ENCODE results near the gene ARHGDIA. TPM values are rescaled to one million over a fixed set of nuclear protein-coding genes. Genes with fewer than 3 reads are reported as not detected.
"Not testable (repeated sequence)": the region's sequence is repeated elsewhere in the genome, so short reads cannot be mapped to it uniquely, and the experiment has no call there.

Gene ARHGDIA
- 239 and 248 TPM in 2 replicates for total RNA-seq
- long read RNA-seq, result 0 reads

- DNase-seq (ENCODE audit: low spot score, unreplicated experiment), result no peak
Observed at GRCh38 chr17:81870981-81871386, at the start of gene ARHGDIA. ARHGDIA (minus strand) TSS chr17:81871337; CDS start chr17:81869930, 1,407 bp downstream.

DNA sequence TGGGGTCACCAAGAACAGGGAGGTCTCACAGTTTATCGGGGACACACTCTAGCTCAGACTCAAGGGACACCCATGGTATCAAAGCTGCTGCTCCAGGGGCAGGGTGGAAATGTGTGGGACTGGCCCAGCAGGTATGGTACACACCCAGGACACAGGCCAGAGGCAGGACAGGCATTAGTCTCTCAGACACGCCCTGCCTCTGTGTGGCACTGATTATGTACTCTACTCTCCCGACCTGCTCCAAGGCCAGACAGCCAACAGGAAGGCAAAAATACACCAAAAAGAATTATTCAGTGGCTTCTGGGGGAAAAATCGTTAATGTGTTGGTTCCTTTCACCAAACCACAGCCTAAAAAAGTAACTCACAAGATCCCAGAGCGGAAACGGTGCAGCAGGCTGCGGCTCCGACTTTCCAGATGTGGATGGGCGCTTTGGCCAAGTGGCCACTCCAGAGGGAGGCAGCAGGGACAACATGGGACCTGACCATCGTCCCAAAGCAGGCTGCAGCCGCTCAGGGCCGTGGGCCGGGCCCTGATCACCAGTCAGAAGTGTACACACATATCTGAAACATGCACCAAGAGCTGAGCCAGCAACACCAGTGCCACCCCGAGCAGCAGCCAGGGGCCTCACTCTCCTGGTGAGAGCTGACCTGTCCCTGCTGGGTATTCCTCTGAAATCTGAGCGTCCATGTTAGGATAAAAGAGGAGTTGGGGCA is 47.9 kb upstream of the ARHGDIA start:
- no peak for DNase-seq (ENCODE audit: low spot score, unreplicated experiment)
- Mint-ChIP-seq H3K4me1 (ENCODE audit: low read depth) (peaks cover 23% of the 10 kb centered on the region), H3K4me3 (ENCODE audit: low read depth) (peak overlapping the region; percentile 77), H3K36me3 (ENCODE audit: insufficient read depth) (peaks cover 10% of the 10 kb centered on the region), H3K27ac (peak overlapping the region; percentile 78), H3K9me3 (ENCODE audit: low read depth) (no peaks in the 10 kb centered on the region), H3K27me3 (no peaks in the 10 kb centered on the region)
- TF ChIP-seq, protein P1, sequence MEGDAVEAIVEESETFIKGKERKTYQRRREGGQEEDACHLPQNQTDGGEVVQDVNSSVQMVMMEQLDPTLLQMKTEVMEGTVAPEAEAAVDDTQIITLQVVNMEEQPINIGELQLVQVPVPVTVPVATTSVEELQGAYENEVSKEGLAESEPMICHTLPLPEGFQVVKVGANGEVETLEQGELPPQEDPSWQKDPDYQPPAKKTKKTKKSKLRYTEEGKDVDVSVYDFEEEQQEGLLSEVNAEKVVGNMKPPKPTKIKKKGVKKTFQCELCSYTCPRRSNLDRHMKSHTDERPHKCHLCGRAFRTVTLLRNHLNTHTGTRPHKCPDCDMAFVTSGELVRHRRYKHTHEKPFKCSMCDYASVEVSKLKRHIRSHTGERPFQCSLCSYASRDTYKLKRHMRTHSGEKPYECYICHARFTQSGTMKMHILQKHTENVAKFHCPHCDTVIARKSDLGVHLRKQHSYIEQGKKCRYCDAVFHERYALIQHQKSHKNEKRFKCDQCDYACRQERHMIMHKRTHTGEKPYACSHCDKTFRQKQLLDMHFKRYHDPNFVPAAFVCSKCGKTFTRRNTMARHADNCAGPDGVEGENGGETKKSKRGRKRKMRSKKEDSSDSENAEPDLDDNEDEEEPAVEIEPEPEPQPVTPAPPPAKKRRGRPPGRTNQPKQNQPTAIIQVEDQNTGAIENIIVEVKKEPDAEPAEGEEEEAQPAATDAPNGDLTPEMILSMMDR (IDR thresholded peaks at IDR 0.05; ENCODE audit: unreplicated experiment), result no peak

More at GRCh38 chr17:81870981-81871386, at the start of gene ARHGDIA:
- Mint-ChIP-seq H3K27ac (peak within 1 kb of the TSS; percentile 95), H3K4me3 (ENCODE audit: low read depth) (peak within 1 kb of the TSS; percentile 85), H3K36me3 (ENCODE audit: insufficient read depth) (peaks cover 3% of the 10 kb centered on the region), H3K9me3 (ENCODE audit: low read depth) (no peaks in the 10 kb centered on the region), H3K27me3 (no peaks in the 10 kb centered on the region), H3K4me1 (ENCODE audit: low read depth) (peaks cover 5% of the 10 kb centered on the region)
- TF ChIP-seq, protein P1 (IDR thresholded peaks at IDR 0.05; ENCODE audit: unreplicated experiment), result no peak

GRCh38 chr17:81918333-81918669 is 47.2 kb upstream of the ARHGDIA start:
- H3K27ac Mint-ChIP-seq, result peak overlapping the region; percentile 85
- H3K4me1 Mint-ChIP-seq (ENCODE audit: low read depth), result peaks cover 21% of the 10 kb centered on the region
- not testable (repeated sequence) for H3K27me3 Mint-ChIP-seq; DNase-seq (ENCODE audit: low spot score, unreplicated experiment); H3K9me3 Mint-ChIP-seq (ENCODE audit: low read depth)
- H3K4me3 Mint-ChIP-seq (ENCODE audit: low read depth), result peak overlapping the region; percentile 77
- peaks cover 12% of the 10 kb centered on the region for H3K36me3 Mint-ChIP-seq (ENCODE audit: insufficient read depth)

GRCh38 chr17:81917565-81918332 is 46.6 kb upstream of the ARHGDIA start, which contains the start of gene SIRT7:
SIRT7 (minus strand) TSS chr17:81918176; CDS start chr17:81918131, 45 bp downstream.
- DNase-seq (ENCODE audit: low spot score, unreplicated experiment), result peak; percentile 59
- H3K36me3 Mint-ChIP-seq (ENCODE audit: insufficient read depth), result peaks cover 18% of the 10 kb centered on the region
- H3K4me3 Mint-ChIP-seq (ENCODE audit: low read depth), result peak within 1 kb of the TSS; percentile 77
- peaks cover 17% of the 10 kb centered on the region for H3K4me1 Mint-ChIP-seq (ENCODE audit: low read depth)
- TF ChIP-seq, protein P1 (IDR thresholded peaks at IDR 0.05; ENCODE audit: unreplicated experiment), result no peak
- H3K27me3 Mint-ChIP-seq, result no peaks in the 10 kb centered on the region
- H3K27ac Mint-ChIP-seq, result peak within 1 kb of the TSS; percentile 85
- H3K9me3 Mint-ChIP-seq (ENCODE audit: low read depth), result no peaks in the 10 kb centered on the region

DNA sequence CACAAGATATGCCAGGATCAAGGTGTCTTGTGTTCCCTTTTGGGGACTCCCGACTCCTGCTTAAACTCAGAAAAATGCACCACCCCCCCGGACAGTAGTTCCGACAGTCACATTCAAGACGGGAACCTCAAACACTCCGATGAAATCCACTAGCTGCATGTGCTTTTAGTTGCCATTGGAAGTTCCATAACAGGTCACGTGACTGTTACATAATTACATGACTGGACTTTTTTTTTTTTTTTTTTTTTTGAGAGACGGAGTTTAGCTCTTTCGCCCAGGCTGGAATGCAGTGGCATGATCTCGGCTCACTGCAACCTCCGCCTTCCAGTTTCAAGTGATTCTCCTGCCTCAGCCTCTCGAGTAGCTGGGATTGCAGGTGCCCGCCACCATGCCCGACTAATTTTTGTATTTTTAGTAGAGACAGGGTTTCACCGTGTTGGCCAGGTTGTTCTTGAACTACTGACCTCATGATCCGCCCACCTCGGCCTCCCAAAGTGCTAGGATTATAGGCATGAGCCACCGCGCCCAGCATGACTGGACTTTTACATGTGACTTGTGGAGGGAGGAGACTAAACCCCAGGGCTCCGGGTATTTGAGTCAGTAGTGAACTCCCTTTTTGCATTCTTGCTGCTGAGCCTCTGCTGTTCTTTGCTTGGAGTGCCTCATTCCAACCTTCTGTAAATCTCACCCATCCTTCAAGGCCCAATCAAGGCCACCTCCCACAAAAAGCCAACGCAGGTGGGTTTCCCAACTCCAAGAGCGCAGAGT is 45.3 kb upstream of the ARHGDIA start:
- DNase-seq (ENCODE audit: low spot score, unreplicated experiment), result no peak
- H3K27me3 Mint-ChIP-seq, result no peaks in the 10 kb centered on the region
- H3K27ac Mint-ChIP-seq, result no peak overlapping the region
- H3K36me3 Mint-ChIP-seq (ENCODE audit: insufficient read depth), result peaks cover 19% of the 10 kb centered on the region
- TF ChIP-seq, protein P1 (IDR thresholded peaks at IDR 0.05; ENCODE audit: unreplicated experiment), result no peak
- no peaks in the 10 kb centered on the region for H3K9me3 Mint-ChIP-seq (ENCODE audit: low read depth)
- peak overlapping the region; percentile 75 for H3K4me3 Mint-ChIP-seq (ENCODE audit: low read depth)
- peaks cover 14% of the 10 kb centered on the region for H3K4me1 Mint-ChIP-seq (ENCODE audit: low read depth)

Data from progenitor cell of endocrine pancreas (in vitro differentiated cells).